ENCODE measurements around the gene UVSSA. TPM values are rescaled to one million over a fixed set of nuclear protein-coding genes. Genes with fewer than 3 reads are reported as not detected.
A peak's percentile ranks its signal among the peaks of the same experiment; 100 is the strongest.
"Not testable (repeated sequence)": the region's sequence is repeated elsewhere in the genome, so short reads cannot be mapped to it uniquely, and the experiment has no call there.

Gene UVSSA
- polyA plus RNA-seq, 10 donors = 4.5 to 10.9 (median 8.2) TPM

- no peak for DNase-seq
These were observed 28.8 kb downstream of the UVSSA start for GRCh38 chr4:1375761-1376322.

- DNase-seq = no peak
These were observed 29.4 kb downstream of the UVSSA start for GRCh38 chr4:1376391-1376840.

- peak; percentile 33 to 51 (median 35) for DNase-seq
These were observed 30.0 kb downstream of the UVSSA start for GRCh38 chr4:1376841-1377605.

GRCh38 chr4:1377606-1378261, 30.7 kb downstream of the UVSSA start:
- no peak for DNase-seq

- no peak for DNase-seq
These were observed 31.7 kb downstream of the UVSSA start for GRCh38 chr4:1378559-1379231.

GRCh38 chr4:1379351-1379781, 32.4 kb downstream of the UVSSA start:
- DNase-seq = no peak

GRCh38 chr4:1379801-1380331, 32.9 kb downstream of the UVSSA start:
- no peak for DNase-seq

- DNase-seq = no peak
These were observed 33.6 kb downstream of the UVSSA start for GRCh38 chr4:1380368-1381151.

GRCh38 chr4:1381181-1381621, 34.2 kb downstream of the UVSSA start:
- no peak for DNase-seq

- no peak for DNase-seq
These were observed 35.0 kb downstream of the UVSSA start for GRCh38 chr4:1381944-1382541.

- no peak for DNase-seq
These were observed 36.0 kb downstream of the UVSSA start for GRCh38 chr4:1382776-1383727.

- DNase-seq = no peak
These were observed 37.0 kb downstream of the UVSSA start for GRCh38 chr4:1383728-1384591.

GRCh38 chr4:1384675-1385372, 37.8 kb downstream of the UVSSA start:
- DNase-seq = no peak

- no peak for DNase-seq
These were observed 38.6 kb downstream of the UVSSA start for GRCh38 chr4:1385373-1386340.

GRCh38 chr4:1393363-1393762, 46.4 kb downstream of the UVSSA start:
- DNase-seq = not testable (repeated sequence)

GRCh38 chr4:1393866-1394265, 46.9 kb downstream of the UVSSA start:
- no peak for DNase-seq

All from muscle of back (tissue), 11 donors.